ENCODE data around the gene MRPS23. TPM values are rescaled to one million over a fixed set of nuclear protein-coding genes. Genes with fewer than 3 reads are reported as not detected.
A peak's percentile ranks its signal among the peaks of the same experiment; 100 is the strongest.

The MRPS23 gene
- total RNA-seq, 2 donors from 2014 or later: 1.3 to 13.7 TPM

- DNase-seq: no peak
- intact Hi-C loops (cut with DNase I): no loop called here
- TF ChIP-seq CTCF (IDR thresholded peaks at IDR 0.05) (no peak), POLR2A (IDR thresholded peaks at IDR 0.05) (no peak)
- ATAC-seq: peak; percentile 1
- 71 to 83% methylated on average over 6 to 8 of the region's 8 CpGs for WGBS, 2 donors
- Histone ChIP-seq H3K4me3 (no peak overlapping the region), H3K36me3 (replicated peaks in 1 of 2; ENCODE audit: insufficient read depth in 1 of 2, low read depth in 2 of 2) (peaks cover 0 to 2% of the 10 kb centered on the region in 2 donors), H3K27ac (peak overlapping the region; percentile 26 to 61 (median 44)), H3K9me3 (no peaks in the 10 kb centered on the region), H3K4me1 (peaks cover 49% of the 10 kb centered on the region), H3K27me3 (no peaks in the 10 kb centered on the region)
Measured at GRCh38 chr17:57880086-57880456, 30.2 kb upstream of the MRPS23 start.

DNA sequence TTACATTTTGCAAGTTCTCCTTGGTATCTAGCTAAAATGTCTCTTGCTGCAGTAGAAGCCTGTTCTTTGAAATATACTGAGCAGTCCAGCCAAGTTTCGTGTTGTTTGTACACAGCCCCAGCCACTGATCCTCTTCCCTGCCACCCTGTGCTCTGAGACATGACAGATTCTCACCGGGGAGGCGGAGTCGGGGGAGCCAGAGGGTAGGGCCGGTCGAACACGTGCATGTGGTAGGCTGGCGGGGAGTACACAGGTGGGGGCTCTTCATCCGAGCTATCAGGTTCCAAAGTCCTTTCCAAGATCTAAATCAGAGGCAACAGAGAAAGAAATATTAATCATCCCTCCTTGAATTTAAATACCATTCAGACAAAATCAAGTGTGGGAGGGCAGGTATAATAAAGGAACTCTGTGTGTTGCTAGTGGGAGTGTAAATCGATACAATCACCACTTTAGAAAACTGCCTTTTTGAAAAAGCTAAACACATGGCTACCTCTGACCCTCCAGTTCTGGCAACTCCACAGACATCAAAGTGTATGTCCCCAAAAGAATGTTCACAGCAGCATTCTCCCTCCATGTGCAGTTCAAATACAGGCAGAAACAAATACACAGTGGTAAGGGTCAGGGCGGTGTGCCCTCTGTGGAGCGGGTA is 29.7 kb upstream of the MRPS23 start:
- Histone ChIP-seq H3K36me3 (replicated peaks in 1 of 2; ENCODE audit: insufficient read depth in 1 of 2, low read depth in 2 of 2) (no peaks in the 10 kb centered on the region), H3K27ac (peak overlapping the region; percentile 26 to 61 (median 44)), H3K4me3 (no peak overlapping the region), H3K27me3 (no peaks in the 10 kb centered on the region), H3K4me1 (peaks cover 54% of the 10 kb centered on the region), H3K9me3 (no peaks in the 10 kb centered on the region)
- TF ChIP-seq POLR2A (IDR thresholded peaks at IDR 0.05): no peak
- no peak for TF ChIP-seq CTCF (IDR thresholded peaks at IDR 0.05)
- WGBS, 2 donors: 48 to 80% methylated on average over 12 of the region's 12 CpGs
- intact Hi-C loops (cut with DNase I): no loop called here
- peak; percentile 67 for ATAC-seq
- DNase-seq: peak in 3 of 4 donors; percentile 59 to 68 (median 62)

GRCh38 chr17:57877803-57878377 is 28.0 kb upstream of the MRPS23 start:
- peaks cover 63% of the 10 kb centered on the region for H3K4me1 ChIP-seq
- intact Hi-C loops (cut with DNase I): no loop called here
- H3K27me3 ChIP-seq: no peaks in the 10 kb centered on the region
- no peak for ATAC-seq
- H3K27ac ChIP-seq: peak overlapping the region in 3 of 4 donors; percentile 25 to 53 (median 34)
- no peak for DNase-seq
- H3K36me3 ChIP-seq (replicated peaks in 1 of 2; ENCODE audit: insufficient read depth in 1 of 2, low read depth in 2 of 2): no peaks in the 10 kb centered on the region
- H3K9me3 ChIP-seq: no peaks in the 10 kb centered on the region
- H3K4me3 ChIP-seq: no peak overlapping the region
- no peak for TF ChIP-seq POLR2A (IDR thresholded peaks at IDR 0.05)
- no peak for TF ChIP-seq CTCF (IDR thresholded peaks at IDR 0.05)
- 63 to 74% methylated on average over 9 of the region's 9 CpGs for WGBS, 2 donors

GRCh38 chr17:57876866-57877237 is 27.0 kb upstream of the MRPS23 start:
- H3K27me3 ChIP-seq: no peaks in the 10 kb centered on the region
- ATAC-seq (no peak), DNase-seq (no peak)
- H3K4me1 ChIP-seq: peaks cover 60% of the 10 kb centered on the region
- H3K9me3 ChIP-seq: no peaks in the 10 kb centered on the region
- peak overlapping the region in 1 of 4 donors; percentile 83 for H3K27ac ChIP-seq
- H3K4me3 ChIP-seq: no peak overlapping the region
- WGBS, 2 donors: 63 to 65% methylated on average over 1 to 2 of the region's 2 CpGs
- TF ChIP-seq CTCF (IDR thresholded peaks at IDR 0.05): no peak
- TF ChIP-seq POLR2A (IDR thresholded peaks at IDR 0.05): no peak
- intact Hi-C loops (cut with DNase I): no loop called here
- no peaks in the 10 kb centered on the region for H3K36me3 ChIP-seq (replicated peaks in 1 of 2; ENCODE audit: insufficient read depth in 1 of 2, low read depth in 2 of 2)
